ENCODE measurements around the gene RNF123.
"Not testable (repeated sequence)": the region's sequence is repeated elsewhere in the genome, so short reads cannot be mapped to it uniquely, and the experiment has no call there.

The RNF123 gene

GRCh38 chr3:49681232-49681522 is 8.2 kb upstream of the RNF123 start:
- DNase-seq (ENCODE audit: low read depth in 3 of 3), result no peak

GRCh38 chr3:49681543-49681942 is 7.8 kb upstream of the RNF123 start:
- DNase-seq (ENCODE audit: low read depth in 3 of 3), result no peak

GRCh38 chr3:49683162-49683561 is 6.2 kb upstream of the RNF123 start:
- DNase-seq (ENCODE audit: low read depth in 3 of 3), result no peak

GRCh38 chr3:49684453-49684852 is 4.9 kb upstream of the RNF123 start:
- not testable (repeated sequence) for DNase-seq (ENCODE audit: low read depth in 3 of 3)

- DNase-seq (ENCODE audit: low read depth in 3 of 3), result not testable (repeated sequence)
Observed at GRCh38 chr3:49685103-49685502, 4.3 kb upstream of the RNF123 start.

GRCh38 chr3:49685846-49686245 is 3.5 kb upstream of the RNF123 start:
- DNase-seq (ENCODE audit: low read depth in 3 of 3), result peak in 1 of 3 experiments; percentile 16

- DNase-seq (ENCODE audit: low read depth in 3 of 3), result not testable (repeated sequence)
Observed at GRCh38 chr3:49686346-49686745, 3.0 kb upstream of the RNF123 start.

GRCh38 chr3:49686769-49687423 is 2.5 kb upstream of the RNF123 start:
- DNase-seq (ENCODE audit: low read depth in 3 of 3), result peak in 1 of 3 experiments; percentile 61

- not testable (repeated sequence) for DNase-seq (ENCODE audit: low read depth in 3 of 3)
Observed at GRCh38 chr3:49687424-49687795, 1.9 kb upstream of the RNF123 start.

GRCh38 chr3:49688338-49689045 is 865 bp upstream of the RNF123 start:
- not testable (repeated sequence) for DNase-seq (ENCODE audit: low read depth in 3 of 3)

GRCh38 chr3:49689908-49690624 is 709 bp downstream of the RNF123 start:
- not testable (repeated sequence) for DNase-seq (ENCODE audit: low read depth in 3 of 3)

- not testable (repeated sequence) for DNase-seq (ENCODE audit: low read depth in 3 of 3)
Observed at GRCh38 chr3:49690856-49691255, 1.5 kb downstream of the RNF123 start.

GRCh38 chr3:49691481-49691880 is 2.1 kb downstream of the RNF123 start:
- DNase-seq (ENCODE audit: low read depth in 3 of 3), result not testable (repeated sequence)

GRCh38 chr3:49694409-49695070 is 5.2 kb downstream of the RNF123 start:
- not testable (repeated sequence) for DNase-seq (ENCODE audit: low read depth in 3 of 3)

- not testable (repeated sequence) for DNase-seq (ENCODE audit: low read depth in 3 of 3)
Observed at GRCh38 chr3:49695350-49696015, 6.1 kb downstream of the RNF123 start.

GRCh38 chr3:49699281-49699979 is 10.1 kb downstream of the RNF123 start:
- no peak for DNase-seq (ENCODE audit: low read depth in 3 of 3)

- no peak for DNase-seq (ENCODE audit: low read depth in 3 of 3)
Observed at GRCh38 chr3:49700014-49700413, 10.7 kb downstream of the RNF123 start.

- no peak for DNase-seq (ENCODE audit: low read depth in 3 of 3)
Observed at GRCh38 chr3:49700453-49701128, 11.2 kb downstream of the RNF123 start.

- DNase-seq (ENCODE audit: low read depth in 3 of 3), result no peak
Observed at GRCh38 chr3:49701388-49702077, 12.2 kb downstream of the RNF123 start.

GRCh38 chr3:49702672-49703071 is 13.3 kb downstream of the RNF123 start:
- DNase-seq (ENCODE audit: low read depth in 3 of 3), result no peak
